Measurements from ENCODE around the gene RABGAP1L.

GRCh38 chr1:174969977-174970376 is 810.7 kb downstream of the RABGAP1L start:
- TF ChIP-seq, protein P1, sequence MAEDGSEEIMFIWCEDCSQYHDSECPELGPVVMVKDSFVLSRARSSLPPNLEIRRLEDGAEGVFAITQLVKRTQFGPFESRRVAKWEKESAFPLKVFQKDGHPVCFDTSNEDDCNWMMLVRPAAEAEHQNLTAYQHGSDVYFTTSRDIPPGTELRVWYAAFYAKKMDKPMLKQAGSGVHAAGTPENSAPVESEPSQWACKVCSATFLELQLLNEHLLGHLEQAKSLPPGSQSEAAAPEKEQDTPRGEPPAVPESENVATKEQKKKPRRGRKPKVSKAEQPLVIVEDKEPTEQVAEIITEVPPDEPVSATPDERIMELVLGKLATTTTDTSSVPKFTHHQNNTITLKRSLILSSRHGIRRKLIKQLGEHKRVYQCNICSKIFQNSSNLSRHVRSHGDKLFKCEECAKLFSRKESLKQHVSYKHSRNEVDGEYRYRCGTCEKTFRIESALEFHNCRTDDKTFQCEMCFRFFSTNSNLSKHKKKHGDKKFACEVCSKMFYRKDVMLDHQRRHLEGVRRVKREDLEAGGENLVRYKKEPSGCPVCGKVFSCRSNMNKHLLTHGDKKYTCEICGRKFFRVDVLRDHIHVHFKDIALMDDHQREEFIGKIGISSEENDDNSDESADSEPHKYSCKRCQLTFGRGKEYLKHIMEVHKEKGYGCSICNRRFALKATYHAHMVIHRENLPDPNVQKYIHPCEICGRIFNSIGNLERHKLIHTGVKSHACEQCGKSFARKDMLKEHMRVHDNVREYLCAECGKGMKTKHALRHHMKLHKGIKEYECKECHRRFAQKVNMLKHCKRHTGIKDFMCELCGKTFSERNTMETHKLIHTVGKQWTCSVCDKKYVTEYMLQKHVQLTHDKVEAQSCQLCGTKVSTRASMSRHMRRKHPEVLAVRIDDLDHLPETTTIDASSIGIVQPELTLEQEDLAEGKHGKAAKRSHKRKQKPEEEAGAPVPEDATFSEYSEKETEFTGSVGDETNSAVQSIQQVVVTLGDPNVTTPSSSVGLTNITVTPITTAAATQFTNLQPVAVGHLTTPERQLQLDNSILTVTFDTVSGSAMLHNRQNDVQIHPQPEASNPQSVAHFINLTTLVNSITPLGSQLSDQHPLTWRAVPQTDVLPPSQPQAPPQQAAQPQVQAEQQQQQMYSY (CRISPR knock-in tag; IDR thresholded peaks at IDR 0.05), result no peak
- TF ChIP-seq CTCF (IDR thresholded peaks at IDR 0.05) (no peak), ZNF416 (CRISPR knock-in tag; IDR thresholded peaks at IDR 0.05) (no peak), MXD4 (CRISPR knock-in tag; IDR thresholded peaks at IDR 0.05; ENCODE audit: borderline replicate concordance) (no peak), ZNF281 (CRISPR knock-in tag; IDR thresholded peaks at IDR 0.05) (no peak), JUN (CRISPR knock-in tag; IDR thresholded peaks at IDR 0.05) (no peak)
